Skin epidermis (tissue), 12 donors: Measurements from ENCODE around the gene PDCD7.
"Not testable (repeated sequence)": the region's sequence is repeated elsewhere in the genome, so short reads cannot be mapped to it uniquely, and the experiment has no call there.

ENCODE experiments used
- H3K27ac ChIP-seq, 21 experiments: fragments of 200-600 bp; sonication (generic) in 11 of 21; one replicate each; pipeline ENCODE4 v1.5.0; 2020; ENCODE audit warnings: mild to moderate bottlenecking in 3 of 21, inconsistent platforms in 2 of 21, moderate library complexity in 2 of 21
- H3K4me3 ChIP-seq, 7 experiments: fragments of 200-600 bp; sonication (generic) in 2 of 7; one replicate each; pipeline ENCODE4 v1.5.0; 2020; ENCODE audit warnings: inconsistent platforms in 2 of 7, mild to moderate bottlenecking in 2 of 7, moderate library complexity in 1 of 7

The PDCD7 gene

DNA sequence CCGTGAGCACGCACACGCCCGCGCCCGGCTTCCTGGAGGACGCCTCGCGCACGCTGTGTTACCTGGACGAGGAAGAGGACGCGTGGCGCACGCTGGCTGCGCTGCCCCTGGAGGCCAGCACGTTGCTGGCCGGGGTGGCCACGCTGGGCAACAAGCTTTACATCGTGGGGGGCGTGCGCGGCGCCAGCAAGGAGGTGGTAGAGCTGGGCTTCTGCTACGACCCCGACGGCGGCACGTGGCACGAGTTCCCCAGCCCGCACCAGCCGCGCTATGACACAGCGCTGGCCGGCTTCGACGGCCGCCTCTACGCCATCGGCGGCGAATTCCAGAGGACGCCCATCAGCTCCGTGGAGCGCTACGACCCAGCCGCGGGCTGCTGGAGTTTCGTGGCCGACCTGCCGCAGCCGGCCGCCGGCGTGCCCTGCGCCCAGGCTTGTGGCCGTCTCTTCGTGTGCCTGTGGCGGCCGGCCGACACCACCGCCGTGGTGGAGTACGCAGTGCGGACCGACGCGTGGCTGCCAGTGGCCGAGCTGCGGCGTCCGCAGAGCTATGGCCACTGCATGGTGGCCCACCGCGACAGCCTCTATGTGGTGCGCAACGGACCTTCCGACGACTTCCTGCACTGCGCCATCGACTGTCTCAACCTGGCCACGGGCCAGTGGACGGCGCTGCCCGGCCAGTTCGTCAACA lies 56.2 kb downstream of the PDCD7 start:
- H3K4me3 ChIP-seq: no peak overlapping the region
- H3K27ac ChIP-seq: no peak overlapping the region

DNA sequence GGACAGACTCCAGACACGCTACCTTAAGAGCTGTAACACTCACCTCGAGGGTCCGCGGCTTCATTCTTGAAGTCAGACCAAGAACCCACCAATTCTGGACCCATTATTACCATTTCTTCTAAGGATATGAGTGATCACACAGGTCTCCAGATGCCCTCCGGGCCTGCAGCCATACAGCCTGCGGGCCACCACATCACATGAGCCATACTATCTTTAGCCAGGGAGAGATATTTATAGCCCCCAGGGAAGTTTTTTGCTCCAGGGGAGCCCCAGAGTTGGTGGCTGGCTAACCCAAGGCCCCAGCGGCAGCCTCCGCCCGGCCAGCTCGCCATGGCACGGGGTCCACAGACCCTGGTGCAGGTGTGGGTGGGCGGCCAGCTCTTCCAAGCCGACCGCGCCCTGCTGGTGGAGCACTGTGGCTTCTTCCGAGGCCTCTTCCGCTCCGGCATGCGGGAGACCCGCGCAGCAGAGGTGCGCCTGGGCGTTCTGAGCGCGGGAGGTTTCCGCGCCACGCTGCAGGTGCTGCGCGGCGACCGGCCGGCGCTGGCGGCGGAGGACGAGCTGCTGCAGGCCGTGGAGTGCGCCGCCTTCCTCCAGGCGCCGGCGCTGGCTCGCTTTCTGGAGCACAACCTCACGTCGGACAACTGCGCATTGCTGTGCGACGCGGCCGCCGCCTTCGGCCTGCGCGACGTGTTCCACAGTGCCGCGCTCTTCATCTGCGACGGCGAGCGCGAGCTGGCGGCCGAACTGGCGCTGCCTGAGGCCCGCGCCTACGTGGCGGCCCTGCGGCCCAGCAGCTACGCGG lies 56.9 kb downstream of the PDCD7 start, which contains the start of gene KBTBD13:
KBTBD13 (plus strand) TSS at position 261 of the 805 bp plus-strand sequence; CDS start at position 331, 70 bp downstream.
- no peak within 1 kb of the TSS for H3K4me3 ChIP-seq

DNA sequence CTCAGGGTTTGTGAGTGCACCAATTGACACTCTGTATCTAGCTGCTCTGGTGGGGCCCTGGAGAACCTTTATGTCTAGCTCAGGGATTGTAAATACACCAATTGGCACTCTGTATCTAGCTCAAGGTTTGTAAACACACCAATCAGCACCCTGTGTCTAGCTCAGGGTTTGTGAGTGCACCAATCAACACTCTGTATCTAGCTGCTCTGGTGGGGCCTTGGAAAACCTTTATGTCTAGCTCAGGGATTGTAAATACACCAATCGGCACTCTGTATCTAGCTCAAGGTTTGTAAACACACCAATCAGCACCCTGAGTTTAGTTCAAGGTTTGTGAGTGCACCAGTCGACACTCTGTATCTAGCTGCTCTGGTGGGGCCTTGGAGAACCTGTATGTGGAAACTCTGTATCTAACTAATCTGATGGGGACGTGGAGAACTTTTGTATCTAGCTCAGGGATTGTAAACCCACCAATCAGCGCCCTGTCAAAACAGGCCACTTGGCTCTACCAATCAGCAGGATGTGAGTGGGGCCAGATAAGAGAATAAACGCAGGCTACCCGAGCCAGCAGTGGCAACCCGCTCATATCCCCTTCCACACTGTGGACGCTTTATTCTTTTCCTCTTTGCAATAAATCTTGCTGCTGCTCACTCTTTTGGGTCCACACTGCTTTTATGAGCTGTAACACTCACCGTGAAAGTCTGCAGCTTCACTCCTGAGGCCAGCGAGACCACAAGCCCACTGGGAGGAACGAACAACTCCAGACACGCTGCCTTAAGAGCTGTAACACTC lies 57.8 kb downstream of the PDCD7 start:
- H3K27ac ChIP-seq, H3K4me3 ChIP-seq: not testable (repeated sequence)

More for the DNA sequence above, 56.9 kb downstream of the PDCD7 start, which contains the start of gene KBTBD13:
- H3K27ac ChIP-seq: no peak within 1 kb of the TSS

- not testable (repeated sequence) for H3K27ac ChIP-seq, H3K4me3 ChIP-seq
Measured at GRCh38 chr15:65074946-65075345, 58.7 kb downstream of the PDCD7 start.

DNA sequence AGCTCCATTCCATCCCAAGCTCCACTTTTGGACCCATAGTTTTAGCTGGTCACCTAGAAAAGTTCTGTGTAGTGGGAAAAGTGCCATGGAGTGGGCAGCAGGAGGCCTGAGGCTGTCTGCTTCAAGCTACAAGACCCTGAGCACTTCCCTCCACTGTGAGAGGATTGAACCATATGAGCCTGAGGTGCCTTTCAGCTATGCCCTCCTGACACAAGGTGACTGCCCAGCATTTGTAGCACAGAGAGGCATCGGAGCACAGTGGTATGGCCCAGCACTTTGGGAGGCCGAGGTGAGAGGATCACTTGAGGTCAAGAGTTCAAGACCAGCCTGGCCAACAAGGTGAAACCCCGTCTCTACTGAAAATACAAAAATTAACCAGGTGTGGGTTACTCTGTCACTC lies 61.0 kb downstream of the PDCD7 start:
- Histone ChIP-seq H3K27ac (peak overlapping the region in 1 of 21 experiments; percentile 21), H3K4me3 (no peak overlapping the region)

GRCh38 chr15:65072027-65072426 lies 61.6 kb downstream of the PDCD7 start:
- peak overlapping the region in 1 of 21 experiments; percentile 36 for H3K27ac ChIP-seq

GRCh38 chr15:65071381-65071811 lies 62.2 kb downstream of the PDCD7 start:
- H3K27ac ChIP-seq: peak overlapping the region in 11 of 21 experiments; percentile 10 to 51 (median 29)
- H3K4me3 ChIP-seq: no peak overlapping the region

More at GRCh38 chr15:65072027-65072426, 61.6 kb downstream of the PDCD7 start:
- no peak overlapping the region for H3K4me3 ChIP-seq

GRCh38 chr15:65069779-65070546 lies 63.6 kb downstream of the PDCD7 start:
- Histone ChIP-seq H3K27ac (peak overlapping the region in 4 of 21 experiments; percentile 8 to 20 (median 17)), H3K4me3 (no peak overlapping the region)

GRCh38 chr15:65069179-65069578 lies 64.4 kb downstream of the PDCD7 start:
- Histone ChIP-seq H3K4me3 (no peak overlapping the region), H3K27ac (peak overlapping the region in 10 of 21 experiments; percentile 21 to 86 (median 66))

- H3K4me3 ChIP-seq: peak overlapping the region in 4 of 7 experiments; percentile 29 to 46 (median 34)
- peak overlapping the region in 18 of 21 experiments; percentile 7 to 87 (median 76) for H3K27ac ChIP-seq
Measured at GRCh38 chr15:65068403-65068788, 65.2 kb downstream of the PDCD7 start.

- Histone ChIP-seq H3K4me3 (peak within 1 kb of the TSS; percentile 7 to 46 (median 29)), H3K27ac (peak within 1 kb of the TSS in 20 of 21 experiments; percentile 7 to 87 (median 72))
Measured at GRCh38 chr15:65067645-65068402, 65.8 kb downstream of the PDCD7 start, which contains the start of gene RASL12. Gene RASL12, minus strand, starts transcription at chr15:65067991. Its CDS starts 156 bp downstream, at chr15:65067835.
